Ovary (tissue), 9 donors: ENCODE results near the gene GDF2. TPM values are rescaled to one million over a fixed set of nuclear protein-coding genes. Genes with fewer than 3 reads are reported as not detected.

Experiments
- DNase-seq, 5 donors: peaks; one replicate each; pipeline ENCODE4 v3.0.0-alpha.2; 2019 to 2020
- H3K27ac ChIP-seq, 2 donors: fragments of 200-600 bp; one replicate each; pipeline versions ENCODE4 v1.5.1 to v1.8.0; 2019 to 2022
- H3K27me3 ChIP-seq: fragments of 200-600 bp; one replicate; pipeline ENCODE4 v1.8.0; 2022
- H3K36me3 ChIP-seq: fragments of 200-600 bp; sonication (generic); one replicate; pipeline ENCODE4 v1.5.1; 2019
- H3K4me1 ChIP-seq: one replicate; pipeline ENCODE4 v1.8.1; 2013; ENCODE audit warnings: mild to moderate bottlenecking, moderate library complexity; ENCODE audit not compliant: insufficient read depth
- H3K4me3 ChIP-seq: fragments of 200-600 bp; sonication (generic); one replicate; pipeline ENCODE4 v1.5.1; 2017
- H3K9me3 ChIP-seq, 2 donors: fragments of 200-600 bp in 1 of 2; sonication (generic) in 1 of 2; one replicate each; pipeline versions ENCODE4 v1.5.1 to v1.8.1; 2013 to 2019; ENCODE audit warnings: mild to moderate bottlenecking in 1 of 2, moderate library complexity in 1 of 2
- CTCF ChIP-seq, 3 donors: fragments of 450-650 bp in 2 of 3; fragments of 200-600 bp in 1 of 3; IDR thresholded peaks; one replicate each; pipeline versions ENCODE4 v1.5.1 to v1.8.0; 2016 to 2022; ENCODE audit warnings: antibody characterized with exemption in 3 of 3, mild to moderate bottlenecking in 1 of 3
- EP300 ChIP-seq: sonication (generic); formaldehyde crosslinking; IDR thresholded peaks from one replicate; pipeline ENCODE4 v1.6.1; 2017; ENCODE audit warnings: antibody characterized with exemption
- POLR2A ChIP-seq: fragments of 450-650 bp; IDR thresholded peaks from one replicate; pipeline ENCODE4 v1.6.1; 2017; ENCODE audit warnings: antibody characterized with exemption, mild to moderate bottlenecking, moderate library complexity
- WGBS, 3 donors: extraction: QIAGEN DNeasy Blood & Tissue Kit in 1 of 3; methylation state at CpG; one replicate each; pipeline versions ENCODE4 v1.1.5 to v1.1.7; 2013 to 2017; 5-methylcytosine and 5-hydroxymethylcytosine counted together
- intact Hi-C, 4 donors: fragments of 100-400 bp; cut with DNase I; formaldehyde crosslinking; loops; one replicate each; pipeline versions ENCODE4 v1.11.0 to v1.15.1; 2022 to 2023
- polyA plus RNA-seq, 2 donors: library from polyadenylated mRNA; stranded (reverse); fragments of 200-250 nt in 1 of 2; fragments of 350-450 nt in 1 of 2; fragmentation: Illumina TruSeq in 1 of 2; extraction: RNeasy Lipid Tissue Mini Kit (QIAGEN cat#74804) in 1 of 2; gene quantifications; one replicate each; pipeline ENCODE4 v1.2.3, GENCODE V29; 2013 to 2014
- total RNA-seq, 7 donors: library from RNA; depleted of rRNA in 2 of 7; stranded (reverse); fragments of >200 nt in 2 of 7; fragmentation: NEBNext Ultra II Directional in 3 of 7; extraction: Animal tissue kit (Norgen Biotek cat#: 25700) in 3 of 7; gene quantifications; one replicate each; pipeline versions ENCODE4 v1.1.0 to v1.2.4, GENCODE V29; 2016 to 2023
- donor health status: DM: no; HTN: no; CAD: no; lungs with moderate emphysema.
- donor health status: DM: no; HTN: no; CAD: no.
- donor health status: Bipolar disorder and iron deficiency.
- donor health status: DM: yes; HTN: yes; CAD: no.
- donor health status: DM: no; HTN: no; CAD: no.
- donor health status: DM: yes; HTN: yes; CAD: no.

Gene GDF2
- total and polyA plus RNA-seq, 9 donors: not detected

DNA sequence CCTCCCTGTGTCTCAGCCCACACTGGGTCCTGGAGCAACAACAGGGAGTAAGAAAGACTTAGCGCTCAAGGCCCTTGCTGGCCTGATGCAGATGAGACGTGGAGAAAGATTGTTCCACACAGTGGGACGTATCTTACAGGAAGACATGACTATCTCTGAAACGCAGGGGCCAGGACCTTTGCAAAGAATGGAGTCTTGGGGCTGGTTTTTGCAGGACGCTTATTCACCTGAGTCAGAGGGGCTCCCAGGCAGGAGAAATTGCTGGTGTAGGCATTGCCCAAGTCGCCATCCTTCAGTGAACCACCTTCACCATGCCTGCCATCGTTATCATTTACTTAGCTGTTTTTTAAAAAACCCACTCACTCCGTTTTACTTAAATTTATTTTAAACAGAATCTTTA lies 34.0 kb upstream of the GDF2 start:
- DNase-seq: no peak
- Histone ChIP-seq H3K4me1 (no peaks in the 10 kb centered on the region), H3K36me3 (no peaks in the 10 kb centered on the region), H3K27me3 (no peaks in the 10 kb centered on the region), H3K9me3 (no peaks in the 10 kb centered on the region), H3K4me3 (no peak overlapping the region), H3K27ac (no peak overlapping the region)
- TF ChIP-seq POLR2A (no peak), EP300 (no peak), CTCF (IDR thresholded peaks at IDR 0.05) (no peak)
- intact Hi-C loops: no loop called here
- WGBS, 3 donors: 83 to 86% (median 84%) methylated on average over 8 of the region's 8 CpGs

- Histone ChIP-seq H3K9me3 (no peaks in the 10 kb centered on the region), H3K27ac (no peak overlapping the region), H3K36me3 (no peaks in the 10 kb centered on the region), H3K27me3 (no peaks in the 10 kb centered on the region), H3K4me1 (no peaks in the 10 kb centered on the region), H3K4me3 (no peak overlapping the region)
- peak in 1 of 5 donors; percentile 13 for DNase-seq
- no peak for TF ChIP-seq POLR2A
- intact Hi-C loops: no loop called here
- 66 to 76% (median 71%) methylated on average over 9 of the region's 9 CpGs for WGBS, 3 donors
Measured at GRCh38 chr10:47288916-47289495, 33.2 kb upstream of the GDF2 start.

DNA sequence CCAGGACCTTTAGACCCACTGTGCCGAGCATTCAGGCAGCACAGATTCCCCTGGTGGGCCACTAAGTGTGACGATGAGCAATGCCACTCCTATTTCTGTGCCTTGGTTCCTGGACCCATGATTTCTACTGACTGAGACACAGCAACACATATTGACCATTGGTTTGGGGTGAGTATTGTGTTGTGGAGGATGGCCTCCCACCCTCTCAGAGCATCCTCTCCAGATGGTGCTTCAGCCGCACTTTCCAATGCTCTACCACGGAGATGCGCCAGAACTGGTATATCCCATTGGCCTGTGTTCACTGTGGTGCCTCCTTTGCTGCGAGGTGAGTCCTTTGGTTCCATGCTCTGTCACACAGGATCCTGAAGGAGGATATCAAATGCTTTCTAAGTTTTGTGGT lies 32.3 kb upstream of the GDF2 start:
- intact Hi-C loops: no loop called here
- no peak overlapping the region for H3K4me3 ChIP-seq
- H3K27ac ChIP-seq: no peak overlapping the region
- H3K27me3 ChIP-seq: no peaks in the 10 kb centered on the region
- TF ChIP-seq CTCF (IDR thresholded peaks at IDR 0.05) (no peak), EP300 (no peak), POLR2A (no peak)
- DNase-seq: no peak
- 92 to 96% (median 95%) methylated on average over 6 of the region's 6 CpGs for WGBS, 3 donors
- no peaks in the 10 kb centered on the region for H3K9me3 ChIP-seq
- H3K36me3 ChIP-seq: no peaks in the 10 kb centered on the region
- no peaks in the 10 kb centered on the region for H3K4me1 ChIP-seq

GRCh38 chr10:47290338-47290737 lies 31.9 kb upstream of the GDF2 start:
- no peak for TF ChIP-seq EP300
- TF ChIP-seq CTCF (IDR thresholded peaks at IDR 0.05): no peak
- TF ChIP-seq POLR2A: no peak
- Histone ChIP-seq H3K4me3 (no peak overlapping the region), H3K36me3 (no peaks in the 10 kb centered on the region), H3K4me1 (no peaks in the 10 kb centered on the region), H3K9me3 (no peaks in the 10 kb centered on the region), H3K27ac (no peak overlapping the region), H3K27me3 (no peaks in the 10 kb centered on the region)
- WGBS, 3 donors: 71 to 90% (median 78%) methylated on average over 3 of the region's 3 CpGs
- DNase-seq: no peak
- intact Hi-C loops: no loop called here

- 45 to 47% (median 45%) methylated on average over 3 of the region's 3 CpGs for WGBS, 3 donors
- no peaks in the 10 kb centered on the region for H3K4me1 ChIP-seq
- no peaks in the 10 kb centered on the region for H3K9me3 ChIP-seq
- DNase-seq: no peak
- H3K4me3 ChIP-seq: no peak overlapping the region
- TF ChIP-seq CTCF (IDR thresholded peaks at IDR 0.05) (no peak), EP300 (no peak), POLR2A (no peak)
- H3K27ac ChIP-seq: no peak overlapping the region
- no peaks in the 10 kb centered on the region for H3K27me3 ChIP-seq
- intact Hi-C loops: no loop called here
- no peaks in the 10 kb centered on the region for H3K36me3 ChIP-seq
Measured at GRCh38 chr10:47291682-47292081, 30.6 kb upstream of the GDF2 start.
